SK-N-SH (cell line): ENCODE data around the gene EHD3. TPM values are rescaled to one million over a fixed set of nuclear protein-coding genes. Genes with fewer than 3 reads are reported as not detected.

Experiments
- CTCF ChIA-PET: fragments of 300-600, 350-600 bp; formaldehyde crosslinking; extraction: SDS; loops from one replicate; lab custom pipeline; 2021; lab: Yijun Ruan, JAX
- POLR2A ChIA-PET: fragments of 350-600 bp; sonication (Branson Sonifier 250); formaldehyde crosslinking; extraction: SDS; loops from one replicate; lab custom pipeline; 2020; ENCODE audit warnings: antibody characterized with exemption, inconsistent platforms; lab: Yijun Ruan, JAX
- DNase-seq: peaks from one replicate; pipeline ENCODE4 v3.0.0; 2012
- H2AFZ ChIP-seq: fragments of 200-600 bp; sonication (generic); 2 replicates; pipeline ENCODE4 v1.8.1; 2016; ENCODE audit warnings: antibody characterized with exemption, mild to moderate bottlenecking, low read depth
- H3F3A ChIP-seq: fragments of 200-600 bp; sonication (generic); replicated peaks from 2 replicates; pipeline ENCODE3; 2016; ENCODE audit warnings: antibody characterized with exemption, mild to moderate bottlenecking; ENCODE audit not compliant: insufficient read depth
- H3K27ac ChIP-seq, 2 experiments: fragments of 200-500 bp in 1 of 2; fragments of 200-600 bp in 1 of 2; sonication (Bioruptor generic) in 1 of 2; sonication (generic), shearing (Covaris generic) in 1 of 2; 2 replicates each; pipeline versions ENCODE4 v1.5.1 to v1.6.1; 2014 to 2016; ENCODE audit warnings: low read depth in 2 of 2, inconsistent platforms in 1 of 2, low read length in 1 of 2, mild to moderate bottlenecking in 1 of 2, mixed read lengths in 1 of 2
- H3K27me3 ChIP-seq: fragments of 200-600 bp; sonication (generic), shearing (Covaris generic); 2 replicates; pipeline ENCODE4 v1.6.1; 2016; ENCODE audit warnings: mixed run types; ENCODE audit not compliant: insufficient read depth
- H3K36me3 ChIP-seq, 2 experiments: fragments of 200-500 bp in 1 of 2; fragments of 200-600 bp in 1 of 2; sonication (Bioruptor generic) in 1 of 2; sonication (generic) in 1 of 2; replicated peaks in 1 of 2; 2 replicates each; pipeline versions ENCODE3 to v1.5.1; 2014 to 2016; ENCODE audit warnings: low read length in 1 of 2, mild to moderate bottlenecking in 1 of 2; ENCODE audit not compliant: insufficient read depth in 2 of 2, control insufficient read depth in 1 of 2
- H3K4me1 ChIP-seq, 2 experiments: fragments of 200-500 bp in 1 of 2; fragments of 200-600 bp in 1 of 2; sonication (Bioruptor generic) in 1 of 2; sonication (generic), shearing (Covaris generic) in 1 of 2; 2 replicates each; pipeline versions ENCODE4 v1.5.1 to v1.6.1; 2014 to 2016; ENCODE audit warnings: low read depth in 1 of 2, low read length in 1 of 2, mixed run types in 1 of 2; ENCODE audit not compliant: insufficient read depth in 2 of 2, control insufficient read depth in 1 of 2
- H3K4me2 ChIP-seq: fragments of 200-600 bp; sonication (generic), shearing (Covaris generic); 2 replicates; pipeline ENCODE4 v1.6.1; 2017; ENCODE audit warnings: mixed run types
- H3K4me3 ChIP-seq, 2 experiments: fragments of 200-500 bp in 1 of 2; fragments of 200-600 bp in 1 of 2; sonication (Bioruptor generic) in 1 of 2; sonication (generic), shearing (Covaris generic) in 1 of 2; 2 replicates each; pipeline versions ENCODE4 v1.5.1 to v1.8.1; 2014 to 2016; ENCODE audit warnings: low read depth in 2 of 2, inconsistent platforms in 1 of 2, low read length in 1 of 2, mild to moderate bottlenecking in 1 of 2, mixed read lengths in 1 of 2, moderate library complexity in 1 of 2
- H3K79me2 ChIP-seq: fragments of 200-600 bp; sonication (generic); 2 replicates; pipeline ENCODE4 v1.8.1; 2017; ENCODE audit warnings: mild to moderate bottlenecking; ENCODE audit not compliant: insufficient read depth
- H3K9ac ChIP-seq: fragments of 200-600 bp; sonication (generic); 2 replicates; pipeline ENCODE4 v1.6.1; 2017; ENCODE audit warnings: mixed run types
- H3K9me2 ChIP-seq: fragments of 200-600 bp; sonication (generic); 2 replicates; pipeline ENCODE4 v1.6.1; 2017; ENCODE audit warnings: mixed run types
- H3K9me3 ChIP-seq: fragments of 200-600 bp; sonication (generic); 2 replicates; pipeline ENCODE4 v1.6.1; 2017; ENCODE audit warnings: mixed run types, mild to moderate bottlenecking, moderate library complexity
- H4K20me1 ChIP-seq: fragments of 200-600 bp; sonication (generic); 2 replicates; pipeline ENCODE4 v1.6.1; 2017; ENCODE audit warnings: mild to moderate bottlenecking, mixed run types; ENCODE audit not compliant: insufficient read depth
- CHD2 ChIP-seq: fragments of 150-350 bp; IDR thresholded peaks from 2 replicates; pipeline ENCODE4 v1.6.1; 2018; ENCODE audit warnings: low read length; ENCODE audit not compliant: partially characterized antibody
- ELF1 ChIP-seq: IDR thresholded peaks from 2 replicates; pipeline ENCODE4 v1.4.0; 2012
- GABPA ChIP-seq: IDR thresholded peaks from 2 replicates; pipeline ENCODE4 v1.4.0; 2012; ENCODE audit warnings: low read depth, mild to moderate bottlenecking
- GATA2 ChIP-seq: sonication (generic); formaldehyde crosslinking; IDR thresholded peaks from 2 replicates; pipeline ENCODE4 v1.5.0; 2020; ENCODE audit warnings: mild to moderate bottlenecking, missing genetic modification reagents
- MEF2A ChIP-seq: IDR thresholded peaks from 2 replicates; pipeline ENCODE4 v1.4.0; 2012; ENCODE audit warnings: low read depth, borderline replicate concordance
- NFIC ChIP-seq: IDR thresholded peaks from 2 replicates; pipeline ENCODE4 v1.4.0; 2012; ENCODE audit warnings: borderline replicate concordance
- NRF1 ChIP-seq: IDR thresholded peaks from 2 replicates; pipeline ENCODE4 v1.6.1; 2012; ENCODE audit warnings: low read depth, mild to moderate bottlenecking, low read length
- PBX3 ChIP-seq: IDR thresholded peaks from 2 replicates; pipeline ENCODE4; 2012
- RCOR1 ChIP-seq: fragments of 150-350 bp; IDR thresholded peaks from 2 replicates; pipeline ENCODE4 v1.6.1; 2017; ENCODE audit warnings: antibody characterized with exemption, low read length
- RXRA ChIP-seq: IDR thresholded peaks from 2 replicates; pipeline ENCODE4 v1.4.0; 2012; ENCODE audit warnings: low read depth, mild to moderate bottlenecking, borderline replicate concordance
- SMC3 ChIP-seq: IDR thresholded peaks from 2 replicates; pipeline ENCODE4 v1.6.1; 2012; ENCODE audit warnings: low read depth, low read length, improper control_type of control experiment
- TAF1 ChIP-seq: IDR thresholded peaks from 2 replicates; pipeline ENCODE4 v1.6.1; 2012; ENCODE audit warnings: low read depth, mild to moderate bottlenecking, low read length, moderate library complexity, borderline replicate concordance
- TEAD4 ChIP-seq: IDR thresholded peaks from 2 replicates; pipeline ENCODE4 v1.4.0; 2012; ENCODE audit warnings: mild to moderate bottlenecking, borderline replicate concordance; ENCODE audit not compliant: insufficient read depth
- USF1 ChIP-seq: IDR thresholded peaks from 2 replicates; pipeline ENCODE4 v1.4.0; 2012; ENCODE audit warnings: low read depth, borderline replicate concordance
- USF2 ChIP-seq: fragments of 150-350 bp; IDR thresholded peaks from 2 replicates; pipeline ENCODE4 v1.6.1; 2017; ENCODE audit warnings: antibody characterized with exemption, low read length, low read depth, borderline replicate concordance
- YY1 ChIP-seq: IDR thresholded peaks from 2 replicates; pipeline ENCODE4 v1.4.0; 2012; ENCODE audit warnings: low read depth, mild to moderate bottlenecking
- WGBS: methylation state at CpG from one replicate; pipeline ENCODE4 v1.1.6; 2017; ENCODE audit warnings: low lambda C conversion rate; 5-methylcytosine and 5-hydroxymethylcytosine counted together
- polyA plus RNA-seq, 3 experiments: library from polyadenylated mRNA; depleted of rRNA; stranded (reverse); fragments of >200 nt; gene quantifications; 2 replicates each; pipeline ENCODE4 v1.2.3, GENCODE V29; 2012

EHD3 gene
- polyA plus RNA-seq, 1 of the 3 experiments (the other 2 are of a cell fraction): 45.4 TPM

GRCh38 chr2:31205613-31206012, 28.3 kb upstream of the EHD3 start:
- Histone ChIP-seq H3F3A (no peaks in the 10 kb centered on the region), H3K27me3 (no peaks in the 10 kb centered on the region), H3K4me3 (no peak overlapping the region), H3K9me3 (no peaks in the 10 kb centered on the region), H3K9ac (no peak overlapping the region), H3K4me1 (no peaks in the 10 kb centered on the region; a peak in 1 of 4 replicates), H3K79me2 (no peaks in the 10 kb centered on the region), H4K20me1 (no peaks in the 10 kb centered on the region), H3K4me2 (no peak overlapping the region), H3K36me3 (no peaks in the 10 kb centered on the region), H2AFZ (no peak overlapping the region), H3K27ac (no peak overlapping the region), H3K9me2 (no peaks in the 10 kb centered on the region)
- POLR2A ChIA-PET: interaction anchor here (0.6 kb wide), 1 partner anchor 88 kb away, joined by 5 read pairs; no protein-coding TSS in a partner anchor
- TF ChIP-seq GABPA (no peak), GATA2 (no peak), TAF1 (no peak), YY1 (no peak), SMC3 (no peak), ELF1 (no peak), RXRA (no peak)
- WGBS: 8% methylated on average over 2 of the region's 3 CpGs
- no peak for DNase-seq
- CTCF ChIA-PET: interaction anchor here (1.0 kb wide), 1 partner anchor 35 kb away, joined by 3 read pairs; no protein-coding TSS in a partner anchor

- 0 out of 2 replicates have a peak, but pooled peaks cover 4% of the 10 kb centered on the region for H3K9me3 ChIP-seq
- no peak overlapping the region for H3K4me2 ChIP-seq
- no peaks in the 10 kb centered on the region; a peak in 1 of 4 replicates for H3K4me1 ChIP-seq
- ChIA-PET POLR2A (no interaction called here), CTCF (interaction anchor here (1.2 to 1.9 kb wide), 2 partner anchors 38 to 1043 kb away, joined by 3 to 7 read pairs; no protein-coding TSS in a partner anchor)
- no peaks in the 10 kb centered on the region for H3K9me2 ChIP-seq
- H3K9ac ChIP-seq: no peak overlapping the region
- no peaks in the 10 kb centered on the region for H4K20me1 ChIP-seq
- peaks cover 4% of the 10 kb centered on the region for H3F3A ChIP-seq
- H3K4me3 ChIP-seq: no peak overlapping the region
- H3K36me3 ChIP-seq: no peaks in the 10 kb centered on the region
- no peak for DNase-seq
- TF ChIP-seq PBX3 (no peak), RXRA (no peak), TEAD4 (no peak), CHD2 (no peak), USF2 (no peak), NRF1 (no peak), GABPA (no peak), RCOR1 (no peak), USF1 (no peak), NFIC (no peak), SMC3 (no peak), YY1 (no peak), MEF2A (no peak)
- H3K79me2 ChIP-seq: no peaks in the 10 kb centered on the region
- 38% methylated on average over 2 of the region's 2 CpGs for WGBS
- no peak overlapping the region for H2AFZ ChIP-seq
- H3K27ac ChIP-seq: no peak overlapping the region
- no peaks in the 10 kb centered on the region for H3K27me3 ChIP-seq
Observed at GRCh38 chr2:31207790-31208189, 26.2 kb upstream of the EHD3 start.
